PFSK-1 (cell line): Measurements from ENCODE around the gene ELOVL1.

Source experiments
- POLR2AphosphoS5 ChIP-seq: IDR thresholded peaks from 2 replicates; pipeline ENCODE4 v1.6.1; 2012; ENCODE audit warnings: low read depth, mild to moderate bottlenecking, control low read depth, low read length, moderate library complexity
- REST ChIP-seq, 2 experiments: IDR thresholded peaks; 2 replicates each; pipeline versions ENCODE4 v1.6.1 to v1.8.0; 2011 to 2012; ENCODE audit warnings: low read depth in 2 of 2, low read length in 2 of 2, control low read depth in 1 of 2, inconsistent platforms in 1 of 2, mild to moderate bottlenecking in 1 of 2, moderate library complexity in 1 of 2; ENCODE audit not compliant: insufficient read depth in 1 of 2
- SIN3A ChIP-seq: IDR thresholded peaks from 2 replicates; pipeline ENCODE4 v1.6.1; 2012; ENCODE audit warnings: mild to moderate bottlenecking, low read length, moderate library complexity, borderline replicate concordance; ENCODE audit not compliant: insufficient read depth
- TAF1 ChIP-seq: IDR thresholded peaks from 2 replicates; pipeline ENCODE4 v1.6.1; 2012; ENCODE audit warnings: low read length, control low read depth, borderline replicate concordance; ENCODE audit not compliant: insufficient read depth

DNA sequence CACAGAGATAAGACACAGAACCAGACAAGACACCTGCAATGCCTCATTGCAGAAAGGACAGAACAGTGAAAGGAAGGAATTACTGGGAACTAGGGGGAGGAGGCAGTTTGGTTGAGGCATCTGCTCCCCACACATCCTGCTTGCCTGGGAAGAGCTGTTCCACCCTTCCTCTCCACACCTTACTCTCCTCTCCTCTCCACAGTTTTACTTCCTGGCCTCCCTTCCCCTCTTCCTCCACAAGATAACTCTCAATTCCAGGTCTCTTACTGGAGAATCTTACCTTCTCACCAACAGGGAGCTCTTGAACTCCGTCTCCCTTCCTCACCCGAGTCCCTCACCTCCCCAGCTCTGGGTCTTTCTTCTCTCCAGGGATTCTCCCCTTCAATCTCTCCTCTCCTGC is 2.1 kb downstream of the ELOVL1 start:
- TF ChIP-seq REST (IDR thresholded peaks at IDR 0.05; ENCODE audit: insufficient read depth in 1 of 2, low read depth in 2 of 2, low read length in 2 of 2) (no peak), POLR2AphosphoS5 (no peak; the same call in 1 of the 2 replicates), TAF1 (no peak), SIN3A (no peak)
